HEK293 (cell line): ENCODE measurements around the gene WDR6.

ENCODE experiments used
- OSR2 ChIP-seq: fragments of 450-650 bp; formaldehyde crosslinking; IDR thresholded peaks from 2 replicates; pipeline ENCODE4 v1.5.1; 2016; ENCODE audit warnings: missing biosample characterization, missing genetic modification characterization
- ZBTB48 ChIP-seq: fragments of 450-650 bp; formaldehyde crosslinking; IDR thresholded peaks from 2 replicates; pipeline ENCODE4 v1.5.1; 2016; ENCODE audit warnings: missing biosample characterization, missing genetic modification characterization
- ZFP41 ChIP-seq: fragments of 450-650 bp; formaldehyde crosslinking; IDR thresholded peaks from 2 replicates; pipeline ENCODE4 v1.5.1; 2016; ENCODE audit warnings: missing biosample characterization, missing genetic modification characterization, borderline replicate concordance
- ZNF174 ChIP-seq: fragments of 450-650 bp; formaldehyde crosslinking; IDR thresholded peaks from 2 replicates; pipeline ENCODE4 v1.5.0; 2017; ENCODE audit warnings: missing biosample characterization, mild to moderate bottlenecking, missing genetic modification characterization
- ZNF274 ChIP-seq, 2 experiments: fragments of 200-500 bp in 1 of 2; fragments of 450-650 bp in 1 of 2; sonication (Bioruptor generic) in 1 of 2; formaldehyde crosslinking in 1 of 2; IDR thresholded peaks; 2 replicates each; pipeline versions ENCODE4 v1.5.1 to v1.6.1; 2014 to 2016; ENCODE audit warnings: borderline replicate concordance in 1 of 2, inconsistent platforms in 1 of 2, low read length in 1 of 2, missing biosample characterization in 1 of 2, missing genetic modification characterization in 1 of 2
- ZNF350 ChIP-seq: fragments of 450-650 bp; formaldehyde crosslinking; IDR thresholded peaks from 2 replicates; pipeline ENCODE4 v1.5.0; 2017; ENCODE audit warnings: missing biosample characterization, mild to moderate bottlenecking, missing genetic modification characterization
- ZNF600 ChIP-seq: fragments of 450-650 bp; formaldehyde crosslinking; IDR thresholded peaks from 2 replicates; pipeline ENCODE4 v1.5.1; 2016; ENCODE audit warnings: missing biosample characterization, missing genetic modification characterization
- ZNF629 ChIP-seq: fragments of 450-650 bp; formaldehyde crosslinking; IDR thresholded peaks from 2 replicates; pipeline ENCODE4 v1.5.1; 2017; ENCODE audit warnings: missing biosample characterization, missing genetic modification characterization
- ZNF777 ChIP-seq: fragments of 450-650 bp; formaldehyde crosslinking; IDR thresholded peaks from 2 replicates; pipeline ENCODE4 v1.5.1; 2017; ENCODE audit warnings: missing biosample characterization, missing genetic modification characterization, borderline replicate concordance
- ZNF792 ChIP-seq: fragments of 450-650 bp; formaldehyde crosslinking; IDR thresholded peaks from 2 replicates; pipeline ENCODE4 v1.5.1; 2016; ENCODE audit warnings: missing biosample characterization, missing genetic modification characterization
- TF ChIP-seq, protein P1 (sequence below): fragments of 450-650 bp; formaldehyde crosslinking; IDR thresholded peaks from 2 replicates; pipeline ENCODE4 v1.5.1; 2016; ENCODE audit warnings: missing biosample characterization, missing genetic modification characterization
- TF ChIP-seq, protein P2 (sequence below): fragments of 450-650 bp; formaldehyde crosslinking; IDR thresholded peaks from 2 replicates; pipeline ENCODE4 v1.5.1; 2016; ENCODE audit warnings: missing biosample characterization, missing genetic modification characterization
- TF ChIP-seq, protein P3 (sequence below): fragments of 450-650 bp; formaldehyde crosslinking; IDR thresholded peaks from 2 replicates; pipeline ENCODE4 v1.5.1; 2016; ENCODE audit warnings: missing biosample characterization, missing genetic modification characterization

DNA sequence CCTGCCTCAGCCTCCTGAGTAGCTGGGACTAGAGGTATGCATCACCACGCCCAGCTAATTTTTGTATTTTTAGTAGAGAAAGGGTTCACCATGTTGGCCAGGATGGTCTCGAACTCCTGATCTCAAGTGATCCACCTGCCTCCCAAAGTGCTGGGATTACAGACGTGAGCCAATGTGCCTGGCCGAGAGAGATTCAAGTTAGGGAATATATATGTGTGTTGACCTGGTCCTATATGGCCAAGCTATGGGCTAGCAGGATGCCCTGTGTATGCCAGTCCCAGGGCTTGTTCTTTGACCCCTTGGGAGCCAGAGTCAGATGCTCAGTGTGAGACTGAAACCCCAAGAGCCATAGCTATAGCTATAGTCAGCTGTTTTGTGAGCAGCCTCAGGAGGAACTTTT is 16.6 kb downstream of the WDR6 start:
- TF ChIP-seq, protein P1, sequence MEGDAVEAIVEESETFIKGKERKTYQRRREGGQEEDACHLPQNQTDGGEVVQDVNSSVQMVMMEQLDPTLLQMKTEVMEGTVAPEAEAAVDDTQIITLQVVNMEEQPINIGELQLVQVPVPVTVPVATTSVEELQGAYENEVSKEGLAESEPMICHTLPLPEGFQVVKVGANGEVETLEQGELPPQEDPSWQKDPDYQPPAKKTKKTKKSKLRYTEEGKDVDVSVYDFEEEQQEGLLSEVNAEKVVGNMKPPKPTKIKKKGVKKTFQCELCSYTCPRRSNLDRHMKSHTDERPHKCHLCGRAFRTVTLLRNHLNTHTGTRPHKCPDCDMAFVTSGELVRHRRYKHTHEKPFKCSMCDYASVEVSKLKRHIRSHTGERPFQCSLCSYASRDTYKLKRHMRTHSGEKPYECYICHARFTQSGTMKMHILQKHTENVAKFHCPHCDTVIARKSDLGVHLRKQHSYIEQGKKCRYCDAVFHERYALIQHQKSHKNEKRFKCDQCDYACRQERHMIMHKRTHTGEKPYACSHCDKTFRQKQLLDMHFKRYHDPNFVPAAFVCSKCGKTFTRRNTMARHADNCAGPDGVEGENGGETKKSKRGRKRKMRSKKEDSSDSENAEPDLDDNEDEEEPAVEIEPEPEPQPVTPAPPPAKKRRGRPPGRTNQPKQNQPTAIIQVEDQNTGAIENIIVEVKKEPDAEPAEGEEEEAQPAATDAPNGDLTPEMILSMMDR (tag by site-specific recombination), result no peak
- TF ChIP-seq ZNF600 (tag by site-specific recombination), result no peak
- no peak for TF ChIP-seq OSR2
- no peak for TF ChIP-seq ZNF777 (tag by site-specific recombination)
- no peak for TF ChIP-seq ZBTB48 (tag by site-specific recombination)
- TF ChIP-seq, protein P2, sequence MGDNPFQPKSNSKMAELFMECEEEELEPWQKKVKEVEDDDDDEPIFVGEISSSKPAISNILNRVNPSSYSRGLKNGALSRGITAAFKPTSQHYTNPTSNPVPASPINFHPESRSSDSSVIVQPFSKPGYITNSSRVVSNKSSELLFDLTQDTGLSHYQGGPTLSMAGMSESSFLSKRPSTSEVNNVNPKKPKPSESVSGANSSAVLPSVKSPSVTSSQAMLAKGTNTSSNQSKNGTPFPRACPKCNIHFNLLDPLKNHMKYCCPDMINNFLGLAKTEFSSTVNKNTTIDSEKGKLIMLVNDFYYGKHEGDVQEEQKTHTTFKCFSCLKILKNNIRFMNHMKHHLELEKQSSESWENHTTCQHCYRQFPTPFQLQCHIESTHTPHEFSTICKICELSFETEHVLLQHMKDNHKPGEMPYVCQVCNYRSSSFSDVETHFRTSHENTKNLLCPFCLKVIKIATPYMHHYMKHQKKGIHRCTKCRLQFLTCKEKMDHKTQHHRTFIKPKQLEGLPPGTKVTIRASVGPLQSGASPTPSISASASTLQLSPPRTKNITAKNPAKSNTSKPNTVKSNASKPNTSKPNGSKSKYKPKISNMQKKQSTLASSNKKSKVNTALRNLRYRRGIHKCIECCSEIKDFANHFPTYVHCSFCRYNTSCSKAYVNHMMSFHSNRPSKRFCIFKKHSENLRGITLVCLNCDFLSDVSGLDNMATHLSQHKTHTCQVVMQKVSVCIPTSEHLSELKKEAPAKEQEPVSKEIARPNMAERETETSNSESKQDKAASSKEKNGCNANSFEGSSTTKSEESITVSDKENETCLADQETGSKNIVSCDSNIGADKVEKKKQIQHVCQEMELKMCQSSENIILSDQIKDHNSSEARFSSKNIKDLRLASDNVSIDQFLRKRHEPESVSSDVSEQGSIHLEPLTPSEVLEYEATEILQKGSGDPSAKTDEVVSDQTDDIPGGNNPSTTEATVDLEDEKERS (tag by site-specific recombination), result no peak
- TF ChIP-seq ZNF174 (tag by site-specific recombination), result no peak
- TF ChIP-seq ZNF792 (tag by site-specific recombination), result no peak
- TF ChIP-seq ZNF274 (IDR thresholded peaks at IDR 0.05; ENCODE audit: low read length), result no peak
- TF ChIP-seq ZNF274 (tag by site-specific recombination; IDR thresholded peaks at IDR 0.05; ENCODE audit: borderline replicate concordance), result no peak
- TF ChIP-seq ZFP41 (tag by site-specific recombination), result no peak
- no peak for TF ChIP-seq ZNF350
- TF ChIP-seq, protein P3, sequence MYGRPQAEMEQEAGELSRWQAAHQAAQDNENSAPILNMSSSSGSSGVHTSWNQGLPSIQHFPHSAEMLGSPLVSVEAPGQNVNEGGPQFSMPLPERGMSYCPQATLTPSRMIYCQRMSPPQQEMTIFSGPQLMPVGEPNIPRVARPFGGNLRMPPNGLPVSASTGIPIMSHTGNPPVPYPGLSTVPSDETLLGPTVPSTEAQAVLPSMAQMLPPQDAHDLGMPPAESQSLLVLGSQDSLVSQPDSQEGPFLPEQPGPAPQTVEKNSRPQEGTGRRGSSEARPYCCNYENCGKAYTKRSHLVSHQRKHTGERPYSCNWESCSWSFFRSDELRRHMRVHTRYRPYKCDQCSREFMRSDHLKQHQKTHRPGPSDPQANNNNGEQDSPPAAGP, result no peak
- TF ChIP-seq ZNF629 (tag by site-specific recombination), result no peak
